Esophagus squamous epithelium (tissue), 4 donors: ENCODE data around the gene HBA2.

ENCODE experiments used
- POLR2A ChIP-seq, 4 donors: fragments of 450-650 bp; IDR thresholded peaks; one replicate each; pipeline ENCODE4 v1.6.1; 2017; ENCODE audit warnings: antibody characterized with exemption in 4 of 4, mild to moderate bottlenecking in 4 of 4, moderate library complexity in 3 of 4
- TF ChIP-seq, protein P1 (sequence below), 6 experiments: fragments of 450-650 bp in 4 of 6; fragments of 200-600 bp in 2 of 6; sonication (generic) in 2 of 6; IDR thresholded peaks; one replicate each; pipeline ENCODE4 v1.5.1; 2016 to 2019; ENCODE audit warnings: antibody characterized with exemption in 6 of 6, mild to moderate bottlenecking in 4 of 6, moderate library complexity in 4 of 6

DNA sequence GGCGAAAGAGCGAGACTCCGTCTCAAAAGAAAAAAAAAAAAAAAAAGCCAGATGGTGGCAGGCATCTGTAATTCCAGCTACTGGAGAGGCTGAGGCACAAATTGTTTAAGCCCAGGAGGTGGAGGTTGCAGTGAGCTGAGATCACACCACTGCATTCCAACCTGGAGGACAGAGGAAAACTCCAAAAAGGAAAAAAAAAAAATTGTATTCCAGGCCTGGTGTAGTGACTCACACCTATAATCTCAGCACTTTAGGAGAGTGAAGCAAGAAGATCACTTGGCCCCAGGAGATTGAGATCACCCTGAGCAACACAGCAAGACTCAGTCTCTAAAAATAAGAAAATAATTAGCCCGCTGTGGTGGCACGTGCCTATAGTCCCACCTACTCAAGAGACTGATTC, 27.7 kb downstream of the HBA2 start:
- TF ChIP-seq, protein P1, sequence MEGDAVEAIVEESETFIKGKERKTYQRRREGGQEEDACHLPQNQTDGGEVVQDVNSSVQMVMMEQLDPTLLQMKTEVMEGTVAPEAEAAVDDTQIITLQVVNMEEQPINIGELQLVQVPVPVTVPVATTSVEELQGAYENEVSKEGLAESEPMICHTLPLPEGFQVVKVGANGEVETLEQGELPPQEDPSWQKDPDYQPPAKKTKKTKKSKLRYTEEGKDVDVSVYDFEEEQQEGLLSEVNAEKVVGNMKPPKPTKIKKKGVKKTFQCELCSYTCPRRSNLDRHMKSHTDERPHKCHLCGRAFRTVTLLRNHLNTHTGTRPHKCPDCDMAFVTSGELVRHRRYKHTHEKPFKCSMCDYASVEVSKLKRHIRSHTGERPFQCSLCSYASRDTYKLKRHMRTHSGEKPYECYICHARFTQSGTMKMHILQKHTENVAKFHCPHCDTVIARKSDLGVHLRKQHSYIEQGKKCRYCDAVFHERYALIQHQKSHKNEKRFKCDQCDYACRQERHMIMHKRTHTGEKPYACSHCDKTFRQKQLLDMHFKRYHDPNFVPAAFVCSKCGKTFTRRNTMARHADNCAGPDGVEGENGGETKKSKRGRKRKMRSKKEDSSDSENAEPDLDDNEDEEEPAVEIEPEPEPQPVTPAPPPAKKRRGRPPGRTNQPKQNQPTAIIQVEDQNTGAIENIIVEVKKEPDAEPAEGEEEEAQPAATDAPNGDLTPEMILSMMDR (IDR thresholded peaks at IDR 0.05) = no peak
- TF ChIP-seq POLR2A (IDR thresholded peaks at IDR 0.05) = no peak
